Hematopoietic multipotent progenitor cell treated with erythropoietin and hydrocortisone succinate and interleukin-3 and kit ligand, for 8 days (in vitro differentiated cells): ENCODE results near the gene TTC16.

Experiments used
- DNase-seq: peaks from one replicate; pipeline ENCODE4 v3.0.0-alpha.2; 2015

TTC16 gene

DNA sequence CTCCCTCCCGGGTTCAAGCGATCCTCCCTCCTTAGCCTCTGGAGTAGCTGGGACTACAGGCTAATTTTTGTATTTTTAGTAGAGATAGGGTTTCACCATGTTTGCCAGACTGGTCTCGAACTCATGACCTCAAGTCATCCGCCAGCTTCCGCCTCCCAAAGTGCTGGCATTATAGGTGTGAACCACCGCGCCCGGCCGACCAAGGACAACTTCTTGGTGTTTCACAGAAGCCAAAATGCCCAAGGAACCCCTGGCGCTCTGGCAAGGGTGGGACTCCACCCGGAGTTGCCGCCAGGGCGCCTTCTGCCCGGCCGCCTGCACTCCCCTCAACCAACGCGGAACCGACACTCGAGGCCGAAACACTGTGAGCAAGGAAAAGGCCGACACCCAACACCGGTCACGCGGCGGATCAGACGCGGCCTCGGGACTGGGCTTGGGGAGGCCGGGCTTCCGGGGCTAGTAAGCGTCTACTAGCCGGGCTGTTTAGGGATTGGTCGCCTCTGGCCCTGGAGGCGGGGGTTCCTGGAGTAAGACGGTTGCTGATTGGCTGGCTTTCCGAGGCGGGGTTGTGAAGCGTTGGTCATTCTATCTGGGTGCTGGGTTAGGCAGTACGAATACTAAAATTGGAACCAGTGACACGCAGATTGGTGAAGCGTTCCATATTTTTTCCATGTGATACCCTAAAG lies 16.8 kb upstream of the TTC16 start:
- DNase-seq = peak; percentile 96

DNA sequence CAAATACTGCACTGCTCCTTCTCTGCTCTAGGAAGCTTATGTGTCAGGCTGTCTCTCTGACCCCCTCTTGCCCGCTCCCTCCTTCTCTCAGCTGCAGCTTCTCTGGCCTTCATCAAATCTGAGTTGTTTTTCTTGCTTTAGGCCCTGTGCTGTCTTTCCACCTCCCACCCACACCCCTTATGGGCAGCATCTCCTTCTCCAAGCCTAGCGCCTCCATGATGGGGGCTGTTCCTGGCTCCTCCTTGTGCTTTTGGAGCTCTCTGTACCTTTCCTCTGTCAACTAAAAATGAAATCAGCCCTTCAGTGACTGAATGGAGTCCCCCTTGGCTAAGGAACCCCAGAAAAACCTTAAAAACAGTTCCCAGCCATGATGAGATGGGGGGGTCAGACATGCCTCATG lies 15.7 kb upstream of the TTC16 start:
- no peak for DNase-seq

DNA sequence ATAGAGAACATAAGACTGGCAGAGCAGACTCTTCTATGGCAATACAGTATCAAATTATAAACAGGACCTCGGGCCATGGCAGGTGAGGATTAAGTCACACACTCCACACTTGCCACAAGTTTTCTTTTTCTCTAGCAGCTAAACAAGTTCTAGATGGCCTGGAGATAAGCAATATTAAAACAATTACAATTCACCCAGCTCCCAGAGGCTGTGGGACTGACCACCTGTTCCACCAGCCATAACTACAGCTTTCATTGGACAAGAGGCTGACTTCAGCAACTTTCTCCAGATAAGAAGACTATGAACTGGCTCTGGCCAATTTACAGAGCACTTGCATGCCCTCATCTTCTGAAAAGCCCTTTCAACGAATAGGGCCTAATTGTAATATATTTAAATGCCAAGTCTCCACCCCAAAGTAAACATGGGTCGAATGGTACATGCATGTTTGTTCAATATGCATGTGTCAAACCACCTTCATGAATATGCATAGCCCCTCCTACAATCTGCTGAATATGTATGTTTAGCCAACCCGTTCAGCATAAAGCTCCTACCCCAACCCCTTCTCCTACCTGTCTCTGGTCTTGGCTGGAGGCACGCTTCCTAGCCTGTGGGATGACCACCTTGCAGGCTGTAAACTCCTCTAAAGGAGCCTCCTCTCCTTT lies 15.2 kb upstream of the TTC16 start:
- DNase-seq = no peak

DNA sequence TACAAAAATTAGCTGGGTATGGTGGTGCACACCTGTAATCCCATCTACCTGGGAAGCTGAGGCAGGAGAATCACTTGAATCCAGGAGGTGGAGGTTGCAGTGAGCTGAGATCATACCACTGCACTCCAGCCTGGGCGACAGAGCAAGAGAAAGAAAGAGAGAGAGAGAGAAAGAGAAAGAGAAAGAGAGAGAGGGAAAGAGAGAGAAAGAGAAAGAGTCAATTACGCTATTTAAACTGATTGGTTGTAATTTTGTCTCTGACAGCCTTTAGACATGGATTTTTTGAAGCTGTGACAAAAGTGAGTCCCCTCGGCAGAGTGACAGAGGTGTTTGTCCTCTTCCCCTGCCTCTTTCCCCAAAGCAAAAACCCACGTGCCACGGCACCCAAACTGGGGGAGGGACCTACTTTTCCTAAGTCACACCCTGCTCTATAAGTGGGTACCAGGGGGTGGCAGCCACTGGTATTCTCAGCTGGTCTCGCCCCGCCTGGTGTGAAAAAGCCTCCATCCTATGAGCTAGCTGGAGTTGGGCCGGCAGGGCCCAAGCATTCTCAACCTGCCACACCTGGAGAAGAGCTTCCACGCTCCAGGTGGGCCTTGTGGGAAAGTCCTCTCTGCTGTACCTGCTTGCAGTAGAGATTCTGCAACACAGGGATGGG lies 12.5 kb upstream of the TTC16 start:
- DNase-seq = no peak

DNA sequence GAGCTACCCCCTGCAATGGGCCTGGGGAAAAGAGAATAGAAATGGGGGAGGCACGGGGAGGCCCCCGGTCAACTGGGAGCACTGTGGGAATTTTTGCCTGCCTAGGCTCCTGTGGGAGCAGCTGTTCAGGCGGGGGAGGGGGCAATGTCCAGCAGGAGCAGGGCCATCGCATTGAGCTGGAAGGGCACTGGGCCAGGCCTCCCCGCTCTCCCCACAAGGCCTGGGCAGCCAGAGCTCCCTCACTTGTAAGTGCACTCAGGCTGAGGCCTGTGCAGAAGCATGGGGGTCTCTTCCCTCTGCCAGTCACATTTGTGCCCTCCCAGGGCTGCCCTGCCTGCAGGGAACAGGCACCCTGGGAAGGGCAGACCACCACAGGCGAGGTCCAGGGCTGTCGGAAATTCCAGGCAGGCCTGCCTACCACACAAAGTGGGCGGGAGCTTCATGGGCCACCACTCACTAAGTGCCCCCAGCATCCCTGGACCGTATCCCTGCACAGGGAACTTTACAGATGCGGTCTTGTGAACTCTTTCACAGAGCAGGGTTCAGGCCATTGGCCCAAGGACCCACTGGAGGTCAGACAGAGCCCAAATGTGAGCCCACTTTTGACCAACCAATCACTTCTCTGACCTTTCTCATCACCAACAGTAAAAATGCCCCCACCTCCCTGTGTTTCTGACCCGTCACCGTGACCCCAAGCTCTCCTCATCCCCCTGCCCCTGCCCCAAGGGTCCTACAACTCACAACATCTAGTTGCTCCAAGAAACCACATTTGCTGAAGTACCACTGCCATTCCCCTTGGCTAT lies 10.1 kb upstream of the TTC16 start:
- DNase-seq = no peak

DNA sequence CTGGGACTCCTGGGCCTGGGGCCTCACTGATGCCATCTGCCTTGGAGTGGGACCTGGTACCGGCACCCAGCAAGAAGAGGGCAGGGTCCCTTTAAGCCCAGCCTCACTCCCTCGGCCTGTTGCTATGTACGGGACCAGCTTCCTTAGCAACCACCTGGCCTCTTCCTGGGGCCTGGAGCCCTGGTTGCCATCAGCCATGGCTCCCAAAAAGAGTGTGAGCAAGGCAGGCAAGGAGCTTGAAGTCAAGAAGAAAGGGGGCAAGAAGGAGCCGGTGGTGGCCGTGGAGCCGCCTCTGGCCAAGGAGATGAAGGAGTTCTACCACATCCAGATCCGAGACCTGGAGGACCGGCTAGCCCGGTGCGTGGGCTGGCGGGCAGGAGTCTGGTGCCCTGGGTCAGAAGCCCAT lies 9.0 kb upstream of the TTC16 start, which contains the start of gene CFAP157:
TSS of gene CFAP157 (plus strand) at position 153 of the 406 bp plus-strand sequence. CDS start at position 197, 44 bp downstream.
- DNase-seq = no peak

DNA sequence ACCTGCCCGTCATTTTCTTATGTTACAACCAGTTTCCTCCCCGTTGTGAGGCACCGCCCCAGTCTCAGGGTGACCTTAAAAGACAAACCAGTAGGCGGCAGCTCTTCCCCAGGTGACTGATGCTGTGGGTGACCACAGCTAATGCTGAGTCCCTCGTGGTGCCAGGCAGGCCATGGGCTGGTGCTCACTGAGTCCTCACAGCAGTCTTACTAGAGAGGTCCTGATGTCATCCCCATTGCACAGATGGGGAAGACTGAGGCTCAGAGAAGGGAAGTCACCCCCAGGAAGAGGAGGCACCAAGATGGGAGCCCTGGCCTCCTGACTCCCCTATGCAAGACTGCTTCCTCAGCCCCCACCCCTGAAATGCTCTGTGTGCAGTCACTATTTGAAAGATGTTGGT lies 8.1 kb upstream of the TTC16 start:
- no peak for DNase-seq

DNA sequence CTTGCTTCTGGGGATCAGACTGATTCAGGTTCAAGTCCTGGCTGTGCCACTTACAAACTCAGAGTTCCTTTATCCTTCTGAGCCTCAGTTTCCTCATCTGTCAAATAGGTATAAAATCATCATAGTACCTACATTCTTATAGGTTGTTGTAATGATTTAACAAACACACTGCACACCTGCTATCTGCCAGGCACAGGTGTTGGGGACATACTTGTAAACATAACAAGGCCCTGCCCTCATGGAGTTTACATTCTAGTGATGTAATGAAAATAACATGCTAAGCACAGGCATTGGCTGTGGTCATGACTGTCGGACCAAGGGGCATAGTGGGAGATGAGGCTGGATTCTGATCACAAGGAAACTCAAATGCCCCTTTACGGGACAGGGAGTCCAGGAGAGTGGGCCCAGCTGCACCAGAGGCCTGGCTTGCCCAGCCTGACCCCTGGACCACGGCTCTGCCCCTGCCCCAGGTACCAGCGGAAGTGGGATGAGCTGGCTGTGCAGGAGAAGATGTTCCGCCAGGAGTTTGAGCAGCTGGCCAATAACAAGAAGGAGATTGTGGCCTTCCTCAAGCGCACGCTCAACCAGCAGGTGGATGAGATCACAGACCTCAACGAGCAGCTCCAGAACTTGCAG lies 6.8 kb upstream of the TTC16 start:
- DNase-seq = no peak

DNA sequence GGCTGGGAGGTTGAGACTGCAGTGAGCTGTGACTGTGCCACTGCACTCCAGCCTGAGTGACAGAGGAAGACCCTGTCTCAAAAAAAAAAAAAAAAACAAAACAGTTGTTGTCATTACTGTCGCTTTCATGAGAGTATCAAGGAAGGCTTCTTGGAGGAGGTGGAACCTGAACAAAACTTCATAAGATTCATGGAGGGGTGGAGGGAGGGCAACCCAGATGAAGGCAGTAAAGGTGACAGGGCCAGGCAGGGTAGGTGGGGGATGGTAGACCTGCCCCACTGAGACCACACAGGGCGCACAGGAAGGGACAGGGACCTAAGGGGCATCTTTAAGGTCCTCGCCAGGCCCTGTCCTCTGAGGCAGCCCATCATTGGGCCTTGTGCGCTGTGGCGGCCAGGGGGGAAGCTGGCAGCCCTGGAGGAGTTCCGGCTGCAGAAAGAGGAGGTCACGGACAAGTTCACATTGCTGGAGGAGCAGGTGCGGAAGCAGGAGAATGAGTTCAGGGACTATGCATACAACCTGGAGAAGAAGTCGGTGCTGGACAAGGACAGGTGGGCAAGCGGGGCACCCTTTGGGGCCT lies 5.6 kb upstream of the TTC16 start:
- DNase-seq = no peak

DNA sequence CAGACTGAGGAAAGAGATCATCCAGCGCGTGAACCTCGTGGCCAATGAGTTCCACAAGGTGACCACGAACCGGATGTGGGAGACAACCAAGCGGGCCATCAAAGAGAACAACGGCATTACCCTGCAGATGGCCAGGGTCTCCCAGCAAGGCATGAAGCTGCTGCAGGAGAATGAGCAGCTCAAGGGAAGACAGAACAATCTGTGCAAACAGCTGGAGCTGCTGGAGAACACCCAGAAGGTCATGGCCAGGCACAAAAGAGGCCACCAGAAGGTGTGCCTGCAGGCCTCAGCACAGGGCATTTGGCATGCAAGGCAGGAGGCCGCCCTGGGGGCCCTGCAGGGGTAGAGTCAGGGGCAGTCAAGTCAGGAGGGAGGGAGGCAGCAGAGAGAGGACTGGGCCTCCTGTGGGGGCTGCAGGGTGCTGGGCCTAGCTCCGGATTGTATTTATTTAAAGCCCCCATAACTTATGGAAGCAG lies 4.6 kb upstream of the TTC16 start:
- DNase-seq = no peak

DNA sequence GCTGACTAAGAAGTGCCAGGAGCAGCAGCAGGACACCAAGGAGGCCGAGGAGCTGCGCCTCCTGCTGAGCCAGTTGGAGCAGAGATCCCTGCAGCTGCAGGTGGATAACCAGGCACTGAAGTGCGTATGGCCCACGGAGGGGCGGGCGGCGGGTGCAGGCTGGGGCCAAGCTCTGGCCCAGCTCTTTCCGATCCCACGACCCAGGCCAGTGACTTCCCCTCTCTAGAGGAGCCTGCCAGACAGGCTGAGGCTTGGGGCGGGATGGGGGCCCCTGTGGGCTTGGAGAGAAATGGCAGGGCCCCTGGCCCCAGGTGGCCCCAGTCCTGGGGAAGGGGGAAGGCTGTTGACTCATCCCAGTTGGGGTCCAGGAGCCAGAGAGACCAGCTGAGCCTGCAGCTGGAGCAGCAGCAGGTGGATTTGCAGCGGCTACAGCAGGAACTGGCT lies 4.0 kb upstream of the TTC16 start:
- no peak for DNase-seq

DNA sequence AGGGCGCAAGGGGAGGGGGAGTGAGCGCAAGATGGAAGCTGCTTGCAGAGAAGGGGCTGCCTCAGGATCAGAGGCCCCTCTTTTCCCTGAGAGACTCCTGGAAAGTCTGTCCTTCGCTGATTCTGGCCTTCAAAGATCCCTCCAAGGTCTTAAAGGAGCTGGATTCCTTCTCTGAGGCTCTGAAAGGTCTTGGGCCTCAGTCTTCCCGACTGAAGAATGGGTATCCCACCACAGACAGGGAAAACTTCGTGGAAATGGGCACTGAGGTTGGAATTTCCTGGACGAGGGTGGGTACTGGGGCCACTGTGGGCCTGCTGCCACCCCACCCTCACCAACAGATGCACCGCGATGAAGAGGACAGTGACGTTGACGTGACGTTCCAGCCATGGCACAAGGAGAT lies 3.5 kb upstream of the TTC16 start:
- DNase-seq = no peak

DNA sequence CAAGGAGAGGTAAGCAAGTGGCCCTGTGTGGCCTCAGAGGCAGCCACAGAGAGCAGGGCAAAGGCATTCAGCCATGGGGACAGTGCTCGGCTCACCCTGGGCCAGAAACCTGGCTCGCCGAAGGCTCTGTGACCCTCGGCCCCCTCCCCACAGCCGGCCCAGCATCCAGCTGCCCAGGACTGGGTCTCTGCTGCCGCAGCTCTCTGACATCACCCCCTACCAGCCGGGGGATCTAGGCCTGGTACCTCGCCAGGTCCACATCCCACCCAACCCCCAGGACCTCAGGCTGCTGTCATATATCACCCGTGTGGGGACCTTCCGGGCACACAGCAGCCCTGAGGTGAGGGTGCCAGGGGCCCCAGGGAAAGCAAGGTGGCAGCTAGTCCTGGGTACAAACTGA lies 3.0 kb upstream of the TTC16 start:
- DNase-seq = no peak

DNA sequence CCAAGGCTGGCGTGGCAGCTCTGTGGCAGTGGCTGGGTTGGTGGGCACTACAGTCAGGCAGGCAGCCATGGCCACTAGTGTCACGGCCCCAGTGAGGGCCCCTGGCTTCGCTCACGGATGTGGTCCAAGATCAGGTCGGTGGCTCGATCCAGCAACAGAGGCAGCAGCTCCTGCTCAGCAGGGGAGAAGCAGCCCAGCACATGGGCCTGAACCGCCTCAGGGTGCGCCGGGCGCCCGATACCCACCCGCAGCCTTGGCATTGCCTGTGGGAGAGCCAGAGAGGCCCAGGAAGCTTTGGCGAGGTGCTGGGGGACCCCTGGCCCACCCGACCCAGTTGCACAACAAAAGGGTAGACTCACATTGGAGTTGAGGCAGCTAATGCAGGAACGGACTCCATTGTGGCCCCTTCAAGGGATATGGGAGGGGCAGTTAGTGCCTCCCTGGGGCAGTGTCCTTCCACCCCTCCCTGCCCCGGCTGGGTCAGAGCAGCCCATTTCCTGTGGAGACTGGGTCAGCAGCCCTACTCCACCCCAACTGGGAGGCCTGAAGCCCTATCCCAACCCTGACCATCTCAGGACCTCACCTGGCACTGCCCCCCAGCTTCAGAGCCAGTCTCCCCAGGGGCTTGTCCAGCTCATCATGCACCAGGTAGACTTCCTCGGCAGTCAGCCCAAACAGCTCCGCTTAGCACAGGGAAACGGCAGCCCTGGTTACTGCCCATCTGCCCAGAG lies 1.7 kb upstream of the TTC16 start:
- DNase-seq = no peak

DNA sequence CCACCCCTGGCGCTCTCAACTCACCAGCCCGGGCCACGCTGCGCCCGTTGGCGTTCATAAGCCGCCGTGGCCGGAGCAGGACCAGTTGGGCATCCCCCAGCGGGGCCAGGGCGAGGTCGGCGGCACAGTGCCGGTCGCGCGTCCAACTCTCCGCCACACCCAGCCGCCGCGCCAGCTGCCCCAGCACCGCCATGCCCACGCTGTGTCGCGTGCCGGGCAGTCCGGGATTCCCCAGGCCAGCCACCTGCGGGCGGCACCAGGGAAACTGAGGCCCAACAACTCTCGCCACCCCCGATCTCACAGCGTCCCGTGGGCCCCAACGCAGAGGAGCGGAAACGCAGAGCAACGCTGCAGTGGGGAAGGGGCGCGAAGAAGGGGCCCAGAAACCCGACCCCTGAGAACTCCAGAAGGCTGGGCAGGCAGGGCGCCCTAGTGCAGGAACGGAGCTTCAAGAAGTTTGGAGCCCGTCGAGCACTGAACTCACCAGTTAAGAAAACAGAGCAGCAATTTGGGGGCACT lies 869 bp upstream of the TTC16 start:
- DNase-seq = no peak

DNA sequence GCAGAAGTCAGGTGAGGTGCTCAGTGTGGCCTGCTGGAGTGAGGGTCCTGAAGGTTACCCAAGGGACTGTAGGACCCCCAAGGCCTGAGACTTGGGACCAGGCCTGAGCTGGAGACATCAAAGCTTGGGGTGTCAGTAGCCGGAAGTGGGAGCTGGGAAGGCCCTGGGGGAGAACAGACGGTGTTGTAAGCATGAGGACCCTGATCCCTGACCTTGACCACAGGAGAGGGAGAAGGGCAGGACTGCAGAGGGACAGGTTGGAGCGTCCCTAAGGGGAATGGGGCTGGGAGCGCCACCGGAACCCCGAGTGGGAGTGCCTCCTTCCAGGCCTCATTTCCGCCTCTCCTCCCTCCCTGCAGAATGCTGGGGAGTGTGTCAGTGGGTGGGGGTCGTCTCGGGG lies 533 bp downstream of the TTC16 start:
- DNase-seq = no peak

DNA sequence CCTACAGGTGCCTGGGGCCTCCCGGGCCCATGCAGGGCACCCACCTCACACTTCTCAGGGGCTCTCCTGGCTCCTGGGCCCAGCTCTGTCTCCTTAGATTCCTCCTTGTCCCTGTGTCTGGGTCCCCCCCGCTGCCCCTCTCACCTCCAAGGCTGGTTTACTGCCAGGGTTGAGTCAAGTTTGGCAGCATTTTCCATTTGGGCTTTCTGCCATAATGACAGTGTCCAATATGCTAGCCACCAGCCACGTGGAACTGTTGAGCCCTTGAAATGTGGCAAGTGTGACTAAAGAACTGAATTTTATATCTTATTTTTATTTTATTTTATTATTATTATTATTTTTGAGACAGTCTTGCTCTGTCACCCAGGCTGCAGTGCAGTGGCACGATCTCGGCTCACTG lies 1.9 kb downstream of the TTC16 start:
- no peak for DNase-seq

DNA sequence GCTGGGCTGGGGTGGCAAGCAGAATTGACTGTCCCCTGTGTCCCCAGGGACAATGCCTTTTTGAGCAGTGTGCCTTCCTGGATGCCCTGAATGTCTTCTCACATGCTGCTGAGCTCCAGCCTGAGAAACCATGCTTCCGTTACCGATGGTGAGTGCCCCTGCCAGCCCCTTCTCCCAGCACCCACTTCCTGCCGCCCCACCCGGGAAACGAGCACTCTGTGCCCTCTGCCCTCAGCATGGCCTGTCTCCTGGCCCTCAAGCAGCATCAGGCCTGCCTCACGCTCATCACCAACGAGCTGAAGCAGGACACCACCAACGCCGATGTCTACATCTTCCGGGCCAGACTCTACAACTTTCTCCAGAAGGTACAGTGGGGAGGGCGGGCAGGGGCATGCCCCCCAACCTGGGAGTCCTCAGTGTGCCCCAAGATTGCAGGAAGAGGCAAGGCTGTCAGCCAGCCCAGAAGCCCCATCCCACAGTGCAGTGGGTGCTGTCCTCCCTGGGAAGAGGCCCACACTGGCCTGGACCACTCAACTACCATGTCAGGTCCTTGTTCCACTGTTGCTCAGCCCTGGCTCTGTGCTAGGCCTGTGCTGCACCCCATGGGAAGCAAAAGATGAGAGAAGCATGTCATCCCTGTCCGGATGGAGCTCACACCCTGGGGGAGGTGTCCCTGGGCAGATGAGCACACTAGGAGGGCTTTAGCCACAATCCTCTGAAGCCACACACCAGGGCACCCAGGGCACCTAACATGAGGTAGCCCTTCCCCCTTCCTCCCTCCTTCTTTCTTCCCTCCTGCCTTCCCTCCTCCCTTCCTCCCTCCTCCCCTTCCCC lies 4.4 kb downstream of the TTC16 start:
- DNase-seq = no peak

DNA sequence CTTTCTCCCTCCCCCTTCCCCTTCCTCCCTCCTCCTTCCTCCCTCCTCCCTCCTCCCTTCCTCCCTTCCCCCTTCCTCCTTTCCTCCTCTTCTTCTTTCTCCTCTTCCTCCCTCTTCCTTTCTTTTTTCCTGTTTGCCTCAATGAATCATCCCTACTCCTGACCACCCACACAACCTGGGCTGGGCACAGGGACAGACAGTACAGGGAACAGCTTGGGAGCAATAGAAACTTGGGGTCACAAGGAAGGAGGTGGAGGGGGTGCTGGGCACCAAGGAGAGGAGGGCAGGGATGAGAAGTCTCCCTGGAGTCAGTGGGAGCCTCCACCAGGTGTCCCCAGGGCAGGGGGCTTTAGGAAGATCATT lies 5.0 kb downstream of the TTC16 start:
- no peak for DNase-seq

DNA sequence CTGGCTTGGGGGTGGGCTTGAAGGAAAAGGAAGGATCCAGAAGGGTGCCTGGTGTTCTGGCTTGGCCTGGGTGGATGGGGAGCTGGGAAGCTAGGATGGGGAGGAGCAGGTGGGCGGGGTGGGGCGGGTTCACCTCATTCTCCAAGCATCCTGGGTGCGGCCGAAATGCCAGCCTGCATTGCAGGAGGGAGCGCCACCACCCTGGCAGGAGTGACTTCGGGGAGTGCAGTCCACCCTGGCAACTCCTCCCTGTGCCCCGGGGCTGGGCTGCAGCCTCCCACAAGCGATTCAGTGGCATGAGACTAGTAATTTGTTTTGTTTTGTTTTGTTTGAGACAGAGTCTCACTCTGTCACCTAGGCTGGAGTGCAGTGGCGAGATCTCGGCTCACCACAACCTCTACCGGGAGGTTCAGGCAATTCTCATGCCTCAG lies 5.5 kb downstream of the TTC16 start:
- DNase-seq = no peak
